SK-N-SH (cell line): ENCODE data around the gene ACTL8. TPM values are rescaled to one million over a fixed set of nuclear protein-coding genes. Genes with fewer than 3 reads are reported as not detected.

Experiments
- CTCF ChIA-PET: fragments of 300-600, 350-600 bp; formaldehyde crosslinking; extraction: SDS; loops from one replicate; lab custom pipeline; 2021; lab: Yijun Ruan, JAX
- POLR2A ChIA-PET: fragments of 350-600 bp; sonication (Branson Sonifier 250); formaldehyde crosslinking; extraction: SDS; loops from one replicate; lab custom pipeline; 2020; ENCODE audit warnings: antibody characterized with exemption, inconsistent platforms; lab: Yijun Ruan, JAX
- DNase-seq: peaks from one replicate; pipeline ENCODE4 v3.0.0; 2012
- H2AFZ ChIP-seq: fragments of 200-600 bp; sonication (generic); 2 replicates; pipeline ENCODE4 v1.8.1; 2016; ENCODE audit warnings: antibody characterized with exemption, mild to moderate bottlenecking, low read depth
- H3F3A ChIP-seq: fragments of 200-600 bp; sonication (generic); replicated peaks from 2 replicates; pipeline ENCODE3; 2016; ENCODE audit warnings: antibody characterized with exemption, mild to moderate bottlenecking; ENCODE audit not compliant: insufficient read depth
- H3K27ac ChIP-seq, 2 experiments: fragments of 200-500 bp in 1 of 2; fragments of 200-600 bp in 1 of 2; sonication (Bioruptor generic) in 1 of 2; sonication (generic), shearing (Covaris generic) in 1 of 2; 2 replicates each; pipeline versions ENCODE4 v1.5.1 to v1.6.1; 2014 to 2016; ENCODE audit warnings: low read depth in 2 of 2, inconsistent platforms in 1 of 2, low read length in 1 of 2, mild to moderate bottlenecking in 1 of 2, mixed read lengths in 1 of 2
- H3K27me3 ChIP-seq: fragments of 200-600 bp; sonication (generic), shearing (Covaris generic); 2 replicates; pipeline ENCODE4 v1.6.1; 2016; ENCODE audit warnings: mixed run types; ENCODE audit not compliant: insufficient read depth
- H3K36me3 ChIP-seq, 2 experiments: fragments of 200-500 bp in 1 of 2; fragments of 200-600 bp in 1 of 2; sonication (Bioruptor generic) in 1 of 2; sonication (generic) in 1 of 2; replicated peaks in 1 of 2; 2 replicates each; pipeline versions ENCODE3 to v1.5.1; 2014 to 2016; ENCODE audit warnings: low read length in 1 of 2, mild to moderate bottlenecking in 1 of 2; ENCODE audit not compliant: insufficient read depth in 2 of 2, control insufficient read depth in 1 of 2
- H3K4me1 ChIP-seq, 2 experiments: fragments of 200-500 bp in 1 of 2; fragments of 200-600 bp in 1 of 2; sonication (Bioruptor generic) in 1 of 2; sonication (generic), shearing (Covaris generic) in 1 of 2; 2 replicates each; pipeline versions ENCODE4 v1.5.1 to v1.6.1; 2014 to 2016; ENCODE audit warnings: low read depth in 1 of 2, low read length in 1 of 2, mixed run types in 1 of 2; ENCODE audit not compliant: insufficient read depth in 2 of 2, control insufficient read depth in 1 of 2
- H3K4me2 ChIP-seq: fragments of 200-600 bp; sonication (generic), shearing (Covaris generic); 2 replicates; pipeline ENCODE4 v1.6.1; 2017; ENCODE audit warnings: mixed run types
- H3K4me3 ChIP-seq, 2 experiments: fragments of 200-500 bp in 1 of 2; fragments of 200-600 bp in 1 of 2; sonication (Bioruptor generic) in 1 of 2; sonication (generic), shearing (Covaris generic) in 1 of 2; 2 replicates each; pipeline versions ENCODE4 v1.5.1 to v1.8.1; 2014 to 2016; ENCODE audit warnings: low read depth in 2 of 2, inconsistent platforms in 1 of 2, low read length in 1 of 2, mild to moderate bottlenecking in 1 of 2, mixed read lengths in 1 of 2, moderate library complexity in 1 of 2
- H3K79me2 ChIP-seq: fragments of 200-600 bp; sonication (generic); 2 replicates; pipeline ENCODE4 v1.8.1; 2017; ENCODE audit warnings: mild to moderate bottlenecking; ENCODE audit not compliant: insufficient read depth
- H3K9ac ChIP-seq: fragments of 200-600 bp; sonication (generic); 2 replicates; pipeline ENCODE4 v1.6.1; 2017; ENCODE audit warnings: mixed run types
- H3K9me2 ChIP-seq: fragments of 200-600 bp; sonication (generic); 2 replicates; pipeline ENCODE4 v1.6.1; 2017; ENCODE audit warnings: mixed run types
- H3K9me3 ChIP-seq: fragments of 200-600 bp; sonication (generic); 2 replicates; pipeline ENCODE4 v1.6.1; 2017; ENCODE audit warnings: mixed run types, mild to moderate bottlenecking, moderate library complexity
- H4K20me1 ChIP-seq: fragments of 200-600 bp; sonication (generic); 2 replicates; pipeline ENCODE4 v1.6.1; 2017; ENCODE audit warnings: mild to moderate bottlenecking, mixed run types; ENCODE audit not compliant: insufficient read depth
- EP300 ChIP-seq, 2 experiments: IDR thresholded peaks; 2 replicates each; pipeline versions ENCODE4 v1.4.0 to v1.6.1; 2012; ENCODE audit warnings: borderline replicate concordance in 1 of 2, low read depth in 1 of 2, low read length in 1 of 2
- FOXM1 ChIP-seq: IDR thresholded peaks from 2 replicates; pipeline ENCODE4 v1.4.0; 2012; ENCODE audit warnings: low read depth, mild to moderate bottlenecking
- IRF3 ChIP-seq: fragments of 150-350 bp; IDR thresholded peaks from 2 replicates; pipeline ENCODE4 v1.6.1; 2016; ENCODE audit warnings: mild to moderate bottlenecking, low read depth, low read length
- MAX ChIP-seq: IDR thresholded peaks from 2 replicates; pipeline ENCODE4 v1.4.0; 2012; ENCODE audit warnings: low read depth
- MEF2A ChIP-seq: IDR thresholded peaks from 2 replicates; pipeline ENCODE4 v1.4.0; 2012; ENCODE audit warnings: low read depth, borderline replicate concordance
- MXI1 ChIP-seq: IDR thresholded peaks from 2 replicates; pipeline ENCODE4 v1.6.1; 2012; ENCODE audit warnings: mild to moderate bottlenecking, low read depth, low read length, improper control_type of control experiment
- RAD21 ChIP-seq: IDR thresholded peaks from 2 replicates; pipeline ENCODE4 v1.6.1; 2012; ENCODE audit warnings: mild to moderate bottlenecking, low read length
- RXRA ChIP-seq: IDR thresholded peaks from 2 replicates; pipeline ENCODE4 v1.4.0; 2012; ENCODE audit warnings: low read depth, mild to moderate bottlenecking, borderline replicate concordance
- SIN3A ChIP-seq: IDR thresholded peaks from 2 replicates; pipeline ENCODE4 v1.6.1; 2012; ENCODE audit warnings: low read depth, mild to moderate bottlenecking, low read length, moderate library complexity, borderline replicate concordance
- TAF1 ChIP-seq: IDR thresholded peaks from 2 replicates; pipeline ENCODE4 v1.6.1; 2012; ENCODE audit warnings: low read depth, mild to moderate bottlenecking, low read length, moderate library complexity, borderline replicate concordance
- TCF12 ChIP-seq: IDR thresholded peaks from 2 replicates; pipeline ENCODE4 v1.4.0; 2012
- YY1 ChIP-seq: IDR thresholded peaks from 2 replicates; pipeline ENCODE4 v1.4.0; 2012; ENCODE audit warnings: low read depth, mild to moderate bottlenecking
- WGBS: methylation state at CpG from one replicate; pipeline ENCODE4 v1.1.6; 2017; ENCODE audit warnings: low lambda C conversion rate; 5-methylcytosine and 5-hydroxymethylcytosine counted together
- polyA plus RNA-seq, 3 experiments: library from polyadenylated mRNA; depleted of rRNA; stranded (reverse); fragments of >200 nt; gene quantifications; 2 replicates each; pipeline ENCODE4 v1.2.3, GENCODE V29; 2012
- TF ChIP-seq, protein P1 (sequence below): fragments of 200-600 bp; sonication (generic); IDR thresholded peaks from 2 replicates; pipeline ENCODE4 v1.6.1; 2017; ENCODE audit warnings: antibody characterized with exemption, mild to moderate bottlenecking, moderate library complexity

The ACTL8 gene
- polyA plus RNA-seq, 1 of the 3 experiments (the other 2 are of a cell fraction), result 0.05 TPM

DNA sequence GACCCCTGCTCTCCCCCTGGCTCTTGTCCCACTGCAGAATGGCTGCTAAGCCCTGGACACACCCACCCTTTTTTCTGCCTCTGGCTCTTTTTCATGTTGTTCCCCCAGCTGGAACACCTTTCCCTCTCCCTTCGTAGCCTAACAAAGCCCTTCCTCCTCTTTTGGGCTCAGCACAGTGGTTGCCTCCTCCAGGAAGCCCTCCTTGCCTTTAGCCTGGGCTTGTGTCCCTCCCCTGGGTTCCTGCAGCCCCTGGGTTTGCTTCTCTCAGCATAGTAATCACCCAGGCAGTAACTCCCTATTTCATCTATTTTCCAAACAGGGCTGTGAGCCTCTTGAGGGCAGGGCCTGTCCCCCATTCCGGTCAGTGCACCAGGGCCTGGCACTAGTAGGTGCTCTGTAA lies 19.8 kb upstream of the ACTL8 start (continued):
- TF ChIP-seq MAX (no peak), MEF2A (no peak)

- DNase-seq, result no peak
- H3K4me3 ChIP-seq, result no peak overlapping the region
- 58% methylated on average over 5 of the region's 7 CpGs for WGBS
- H3K27ac ChIP-seq, result no peak overlapping the region
- POLR2A ChIA-PET, result no interaction called here
- no peaks in the 10 kb centered on the region for H3K36me3 ChIP-seq
- H4K20me1 ChIP-seq, result no peaks in the 10 kb centered on the region
- no peak overlapping the region for H2AFZ ChIP-seq
- no peaks in the 10 kb centered on the region for H3K27me3 ChIP-seq
- no peak overlapping the region for H3K9ac ChIP-seq
- H3K4me1 ChIP-seq, result peaks cover 0 to 4% of the 10 kb centered on the region in 2 experiments; a peak in 1 of 4 replicates
- no peaks in the 10 kb centered on the region for H3K79me2 ChIP-seq
- H3F3A ChIP-seq, result no peaks in the 10 kb centered on the region
- TF ChIP-seq MXI1 (no peak), YY1 (no peak)
- TF ChIP-seq, protein P1, sequence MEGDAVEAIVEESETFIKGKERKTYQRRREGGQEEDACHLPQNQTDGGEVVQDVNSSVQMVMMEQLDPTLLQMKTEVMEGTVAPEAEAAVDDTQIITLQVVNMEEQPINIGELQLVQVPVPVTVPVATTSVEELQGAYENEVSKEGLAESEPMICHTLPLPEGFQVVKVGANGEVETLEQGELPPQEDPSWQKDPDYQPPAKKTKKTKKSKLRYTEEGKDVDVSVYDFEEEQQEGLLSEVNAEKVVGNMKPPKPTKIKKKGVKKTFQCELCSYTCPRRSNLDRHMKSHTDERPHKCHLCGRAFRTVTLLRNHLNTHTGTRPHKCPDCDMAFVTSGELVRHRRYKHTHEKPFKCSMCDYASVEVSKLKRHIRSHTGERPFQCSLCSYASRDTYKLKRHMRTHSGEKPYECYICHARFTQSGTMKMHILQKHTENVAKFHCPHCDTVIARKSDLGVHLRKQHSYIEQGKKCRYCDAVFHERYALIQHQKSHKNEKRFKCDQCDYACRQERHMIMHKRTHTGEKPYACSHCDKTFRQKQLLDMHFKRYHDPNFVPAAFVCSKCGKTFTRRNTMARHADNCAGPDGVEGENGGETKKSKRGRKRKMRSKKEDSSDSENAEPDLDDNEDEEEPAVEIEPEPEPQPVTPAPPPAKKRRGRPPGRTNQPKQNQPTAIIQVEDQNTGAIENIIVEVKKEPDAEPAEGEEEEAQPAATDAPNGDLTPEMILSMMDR, result no peak
- no peak overlapping the region for H3K4me2 ChIP-seq
- no peaks in the 10 kb centered on the region for H3K9me2 ChIP-seq
- CTCF ChIA-PET, result no interaction called here
- H3K9me3 ChIP-seq, result no peaks in the 10 kb centered on the region
Measured at GRCh38 chr1:17735793-17736192, 19.3 kb upstream of the ACTL8 start.

DNA sequence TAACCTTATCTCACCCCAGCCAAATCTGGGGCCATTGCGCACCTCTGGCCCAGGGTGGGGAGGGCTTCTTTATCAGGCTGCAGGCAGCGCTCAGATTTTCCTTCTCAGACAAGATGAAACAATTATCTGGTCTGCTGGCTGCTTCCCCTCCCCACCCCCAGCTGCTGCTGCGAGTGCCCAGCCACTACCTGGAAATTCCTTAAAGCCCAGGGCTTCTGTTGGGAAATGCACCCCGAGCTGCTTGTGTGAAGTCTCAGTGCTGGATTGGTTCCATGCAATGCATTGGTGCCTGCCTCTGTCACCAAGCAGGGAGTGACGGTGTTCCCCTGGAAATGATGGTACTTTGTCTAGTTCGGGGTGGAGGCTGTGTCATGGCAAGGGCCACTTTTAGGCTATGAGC lies 18.5 kb upstream of the ACTL8 start:
- Histone ChIP-seq H3K9me2 (no peaks in the 10 kb centered on the region), H3K4me3 (no peak overlapping the region), H3K27ac (no peak overlapping the region), H3K9me3 (no peaks in the 10 kb centered on the region), H3K4me1 (peaks cover 0 to 5% of the 10 kb centered on the region in 2 experiments; a peak in 1 of 4 replicates)
- POLR2A ChIA-PET, result no interaction called here
- no peak for DNase-seq
- WGBS, result 81% methylated on average over 5 of the region's 6 CpGs
- TF ChIP-seq EP300 (IDR thresholded peaks at IDR 0.05; ENCODE audit: borderline replicate concordance in 1 of 2, low read depth in 1 of 2, low read length in 1 of 2) (no peak), RXRA (no peak)
- TF ChIP-seq, all 33 proteins: peak for 0
- CTCF ChIA-PET, result no interaction called here
- no peak overlapping the region for H3K4me2 ChIP-seq
- no peaks in the 10 kb centered on the region for H3K27me3 ChIP-seq
- no peaks in the 10 kb centered on the region for H3K36me3 ChIP-seq
- no peaks in the 10 kb centered on the region for H3F3A ChIP-seq
- no peak overlapping the region for H3K9ac ChIP-seq
- H3K79me2 ChIP-seq, result no peaks in the 10 kb centered on the region
- no peaks in the 10 kb centered on the region for H4K20me1 ChIP-seq
- H2AFZ ChIP-seq, result no peak overlapping the region

DNA sequence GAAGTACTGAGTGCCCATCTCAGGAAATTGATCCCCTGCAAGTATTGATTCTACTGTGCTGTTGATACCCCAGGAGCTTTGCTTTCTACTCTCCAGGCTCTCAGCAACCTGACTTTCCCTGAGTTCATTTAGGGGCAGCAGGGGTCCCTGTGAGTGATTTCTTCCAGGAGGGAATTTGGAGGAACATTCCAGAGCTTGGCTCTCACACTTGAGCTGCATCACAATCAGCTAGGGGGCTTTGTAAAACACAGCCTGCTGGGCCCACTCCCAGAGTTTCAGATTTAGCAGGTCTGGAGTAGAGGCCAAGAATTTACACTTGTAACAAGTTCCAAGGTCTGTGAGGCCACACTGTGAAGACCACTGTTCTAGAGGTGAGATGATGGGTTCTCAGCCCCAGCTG lies 16.1 kb upstream of the ACTL8 start:
- POLR2A ChIA-PET, result no interaction called here
- CTCF ChIA-PET, result interaction anchor here (1.5 to 2.3 kb wide), 2 partner anchors 13 to 77 kb away, joined by 3 to 7 read pairs; no protein-coding TSS in a partner anchor

More for the DNA sequence above, 16.1 kb upstream of the ACTL8 start:
- no peaks in the 10 kb centered on the region for H3K36me3 ChIP-seq
- peaks cover 0 to 21% of the 10 kb centered on the region in 2 experiments; a peak in 1 of 4 replicates for H3K4me1 ChIP-seq
- H3K4me3 ChIP-seq, result no peak overlapping the region
- TF ChIP-seq YY1 (no peak), IRF3 (no peak), SIN3A (no peak), FOXM1 (no peak), RAD21 (no peak), MEF2A (no peak), TAF1 (no peak), TCF12 (no peak)
- H3K9ac ChIP-seq, result no peak overlapping the region
- H4K20me1 ChIP-seq, result no peaks in the 10 kb centered on the region
- no peaks in the 10 kb centered on the region for H3K9me2 ChIP-seq
- no peak for DNase-seq
- H3F3A ChIP-seq, result no peaks in the 10 kb centered on the region
- no peak overlapping the region for H3K27ac ChIP-seq
- no peaks in the 10 kb centered on the region for H3K79me2 ChIP-seq
- H3K27me3 ChIP-seq, result no peaks in the 10 kb centered on the region
- H3K4me2 ChIP-seq, result no peak overlapping the region
- H3K9me3 ChIP-seq, result no peaks in the 10 kb centered on the region
- H2AFZ ChIP-seq, result no peak overlapping the region
